ENCODE measurements around the gene CXCL12. TPM values are rescaled to one million over a fixed set of nuclear protein-coding genes. Genes with fewer than 3 reads are reported as not detected.

The CXCL12 gene
- total RNA-seq, 6 experiments from 2014 or later, result 111 to 241 (median 197) TPM

DNA sequence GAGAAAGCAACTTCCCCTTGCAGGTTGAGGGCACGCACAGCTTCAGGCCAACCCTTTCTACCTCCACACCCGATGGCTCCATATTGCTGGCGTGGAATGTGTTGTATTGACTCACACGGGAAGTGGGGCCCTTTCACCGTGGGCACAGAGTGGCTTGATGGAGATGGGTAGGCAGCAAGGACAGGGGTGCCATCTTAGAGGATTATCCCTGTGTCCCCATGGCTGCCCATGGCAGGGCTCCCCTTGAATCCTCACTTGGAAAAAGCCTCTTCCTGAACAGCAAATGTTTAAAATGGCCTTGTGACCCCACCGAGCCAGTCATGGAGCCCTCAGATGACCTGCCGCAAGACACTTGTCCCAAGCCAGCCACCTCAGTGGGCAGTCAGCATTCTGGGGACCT is 31.2 kb downstream of the CXCL12 start:
- DNase-seq, result no peak
- H3K27ac Mint-ChIP-seq, result no peak overlapping the region
- H3K27me3 Mint-ChIP-seq (ENCODE audit: insufficient read depth), result no peaks in the 10 kb centered on the region; the same call in 1 of the 2 replicates
- peaks cover 12% of the 10 kb centered on the region for H3K4me1 Mint-ChIP-seq (ENCODE audit: low read depth)
- TF ChIP-seq, protein P1, sequence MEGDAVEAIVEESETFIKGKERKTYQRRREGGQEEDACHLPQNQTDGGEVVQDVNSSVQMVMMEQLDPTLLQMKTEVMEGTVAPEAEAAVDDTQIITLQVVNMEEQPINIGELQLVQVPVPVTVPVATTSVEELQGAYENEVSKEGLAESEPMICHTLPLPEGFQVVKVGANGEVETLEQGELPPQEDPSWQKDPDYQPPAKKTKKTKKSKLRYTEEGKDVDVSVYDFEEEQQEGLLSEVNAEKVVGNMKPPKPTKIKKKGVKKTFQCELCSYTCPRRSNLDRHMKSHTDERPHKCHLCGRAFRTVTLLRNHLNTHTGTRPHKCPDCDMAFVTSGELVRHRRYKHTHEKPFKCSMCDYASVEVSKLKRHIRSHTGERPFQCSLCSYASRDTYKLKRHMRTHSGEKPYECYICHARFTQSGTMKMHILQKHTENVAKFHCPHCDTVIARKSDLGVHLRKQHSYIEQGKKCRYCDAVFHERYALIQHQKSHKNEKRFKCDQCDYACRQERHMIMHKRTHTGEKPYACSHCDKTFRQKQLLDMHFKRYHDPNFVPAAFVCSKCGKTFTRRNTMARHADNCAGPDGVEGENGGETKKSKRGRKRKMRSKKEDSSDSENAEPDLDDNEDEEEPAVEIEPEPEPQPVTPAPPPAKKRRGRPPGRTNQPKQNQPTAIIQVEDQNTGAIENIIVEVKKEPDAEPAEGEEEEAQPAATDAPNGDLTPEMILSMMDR (IDR thresholded peaks at IDR 0.05), result no peak
- no peak overlapping the region for H3K4me3 Mint-ChIP-seq
- H3K9me3 Mint-ChIP-seq, result no peaks in the 10 kb centered on the region
- H3K36me3 Mint-ChIP-seq (ENCODE audit: low read depth), result no peaks in the 10 kb centered on the region

DNA sequence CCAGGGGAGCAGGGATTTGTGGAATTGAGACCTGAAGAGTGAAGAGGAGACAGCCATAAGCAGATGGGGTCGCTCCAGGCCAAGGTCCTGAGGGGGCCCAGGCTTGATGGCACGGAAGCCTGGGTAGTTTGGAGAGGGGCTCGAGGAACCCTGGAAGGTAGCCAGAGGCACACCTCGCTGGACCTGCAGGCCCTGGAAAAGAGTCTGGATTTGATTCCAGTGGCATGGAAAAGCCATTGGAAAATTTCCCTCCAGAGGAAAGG is 31.8 kb downstream of the CXCL12 start:
- TF ChIP-seq, protein P1 (IDR thresholded peaks at IDR 0.05), result no peak
- no peak for DNase-seq
- Mint-ChIP-seq H3K9me3 (no peaks in the 10 kb centered on the region), H3K36me3 (ENCODE audit: low read depth) (no peaks in the 10 kb centered on the region), H3K4me3 (no peak overlapping the region), H3K27me3 (ENCODE audit: insufficient read depth) (no peaks in the 10 kb centered on the region; the same call in 1 of the 2 replicates), H3K4me1 (ENCODE audit: low read depth) (peaks cover 12% of the 10 kb centered on the region), H3K27ac (no peak overlapping the region)

GRCh38 chr10:44352316-44353127 is 32.4 kb downstream of the CXCL12 start:
- DNase-seq, result peak; percentile 14
- Mint-ChIP-seq H3K36me3 (ENCODE audit: low read depth) (no peaks in the 10 kb centered on the region), H3K27ac (peak overlapping the region; percentile 85), H3K4me1 (ENCODE audit: low read depth) (peaks cover 12% of the 10 kb centered on the region), H3K27me3 (ENCODE audit: insufficient read depth) (no peaks in the 10 kb centered on the region; the same call in 1 of the 2 replicates), H3K4me3 (peak overlapping the region; percentile 41; the same call in 1 of the 2 replicates), H3K9me3 (no peaks in the 10 kb centered on the region)
- TF ChIP-seq, protein P1 (IDR thresholded peaks at IDR 0.05), result no peak

GRCh38 chr10:44348496-44348895 is 36.4 kb downstream of the CXCL12 start:
- peaks cover 12% of the 10 kb centered on the region for H3K4me1 Mint-ChIP-seq (ENCODE audit: low read depth)
- DNase-seq, result no peak
- no peaks in the 10 kb centered on the region for H3K36me3 Mint-ChIP-seq (ENCODE audit: low read depth)
- H3K27ac Mint-ChIP-seq, result no peak overlapping the region
- H3K9me3 Mint-ChIP-seq, result no peaks in the 10 kb centered on the region
- peaks cover 4% of the 10 kb centered on the region for H3K27me3 Mint-ChIP-seq (ENCODE audit: insufficient read depth)
- no peak overlapping the region for H3K4me3 Mint-ChIP-seq
- TF ChIP-seq, protein P1 (IDR thresholded peaks at IDR 0.05), result no peak

DNA sequence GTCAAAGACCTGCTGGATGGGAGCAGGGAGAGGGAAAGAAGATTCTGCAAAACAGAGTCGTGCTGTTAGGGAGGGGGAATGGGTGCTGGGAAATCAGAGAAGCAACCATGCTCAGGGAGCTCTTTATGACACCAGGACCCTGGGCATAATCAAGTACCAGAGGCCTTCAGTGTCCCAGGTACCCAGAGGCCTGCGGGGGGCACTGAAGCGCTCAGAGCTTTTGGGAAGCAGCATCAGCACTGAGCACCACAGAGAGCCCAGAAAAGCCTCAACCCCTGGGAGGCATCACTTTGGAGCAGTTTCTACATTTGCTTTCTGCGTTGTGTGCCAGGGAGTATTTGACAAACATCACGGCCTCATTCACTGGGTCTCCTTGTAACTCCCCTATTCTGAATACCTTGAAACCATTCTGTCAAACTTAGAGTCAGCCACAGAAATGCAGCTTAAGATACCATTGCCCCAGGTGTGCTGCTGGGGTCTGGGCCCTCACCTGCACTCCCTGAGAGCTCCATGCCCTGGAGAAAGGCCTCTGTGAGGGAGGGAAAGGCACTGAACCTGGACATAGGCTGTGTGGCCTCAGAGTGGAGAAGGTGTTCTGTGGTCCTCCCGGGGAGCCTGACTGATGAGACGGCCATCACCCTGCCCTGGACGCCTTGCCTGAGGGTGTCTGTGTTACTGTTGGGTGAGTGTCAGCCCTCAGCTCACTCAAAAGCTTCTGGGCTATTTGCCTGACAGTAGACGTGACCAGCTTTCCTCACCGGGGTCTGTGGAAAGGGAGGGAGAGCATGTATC is 37.1 kb downstream of the CXCL12 start:
- TF ChIP-seq, protein P1 (IDR thresholded peaks at IDR 0.05), result no peak
- no peak overlapping the region for H3K27ac Mint-ChIP-seq
- no peaks in the 10 kb centered on the region for H3K9me3 Mint-ChIP-seq
- H3K4me3 Mint-ChIP-seq, result no peak overlapping the region
- H3K4me1 Mint-ChIP-seq (ENCODE audit: low read depth), result peaks cover 11% of the 10 kb centered on the region
- DNase-seq, result no peak
- H3K27me3 Mint-ChIP-seq (ENCODE audit: insufficient read depth), result peaks cover 4% of the 10 kb centered on the region
- no peaks in the 10 kb centered on the region for H3K36me3 Mint-ChIP-seq (ENCODE audit: low read depth)
